H1 (cell line): ENCODE results near the gene DIPK1C. TPM values are rescaled to one million over a fixed set of nuclear protein-coding genes. Genes with fewer than 3 reads are reported as not detected.

Source experiments
- CTCF ChIA-PET: fragments of 300-600 bp; sonication (Branson Sonifier 250); formaldehyde crosslinking; loops from one replicate; lab custom pipeline; 2021; ENCODE audit not compliant: partially characterized antibody; lab: Charles Lee
- POLR2A ChIA-PET: fragments of 300-600 bp; sonication (Branson Sonifier 250); formaldehyde crosslinking; loops from one replicate; lab custom pipeline; 2021; ENCODE audit warnings: inconsistent platforms; ENCODE audit not compliant: partially characterized antibody; lab: Charles Lee
- DNase-seq, 2 experiments: peaks; one replicate each; pipeline versions ENCODE4 v3.0.0 to v3.0.0-alpha.2; 2010 to 2022; ENCODE audit warnings: low spot score in 2 of 2, low read depth in 1 of 2, mixed read lengths in 1 of 2
- FAIRE-seq: peaks from 2 replicates; lab custom pipeline; 2011; peaks lifted over from hg19 to GRCh38; lab: Jason Lieb, UNC
- H2AFZ ChIP-seq: 2 replicates; pipeline ENCODE4 v1.8.1; 2012; ENCODE audit warnings: low read length, inconsistent platforms
- H2AK5ac ChIP-seq: 2 replicates; pipeline ENCODE4 v1.6.1; 2013; ENCODE audit warnings: low read depth, low read length
- H2BK120ac ChIP-seq: replicated peaks from 2 replicates; pipeline ENCODE3; 2013; ENCODE audit warnings: low read depth, low read length, inconsistent platforms
- H2BK12ac ChIP-seq: 2 replicates; pipeline ENCODE4 v1.6.1; 2013; ENCODE audit warnings: low read depth, low read length
- H2BK15ac ChIP-seq: 2 replicates; pipeline ENCODE4 v1.6.1; 2013; ENCODE audit warnings: low read length
- H2BK20ac ChIP-seq: 2 replicates; pipeline ENCODE4 v1.6.1; 2013; ENCODE audit warnings: low read length
- H2BK5ac ChIP-seq: 2 replicates; pipeline ENCODE4 v1.6.1; 2013; ENCODE audit warnings: low read depth, low read length
- H3K14ac ChIP-seq: 2 replicates; pipeline ENCODE4 v1.6.1; 2013; ENCODE audit warnings: inconsistent platforms; ENCODE audit not compliant: insufficient read length
- H3K18ac ChIP-seq: 2 replicates; pipeline ENCODE4 v1.6.1; 2013; ENCODE audit warnings: low read length; ENCODE audit errors: extremely low read depth
- H3K23ac ChIP-seq: 2 replicates; pipeline ENCODE4 v1.6.1; 2013; ENCODE audit warnings: inconsistent platforms; ENCODE audit not compliant: insufficient read length
- H3K23me2 ChIP-seq: 2 replicates; pipeline ENCODE4 v1.6.1; 2013; ENCODE audit warnings: low read depth, low read length
- H3K27ac ChIP-seq: 2 replicates; pipeline ENCODE4 v1.6.1; 2011; ENCODE audit warnings: low read depth, low read length, inconsistent platforms
- H3K27me3 ChIP-seq, 4 experiments: replicated peaks in 1 of 4; 1 replicate in 1 of 4; 2 replicates in 3 of 4; pipeline versions ENCODE4 v1.6.1 to v1.8.1; 2011 to 2013; ENCODE audit warnings: low read length in 3 of 4, mild to moderate bottlenecking in 3 of 4, inconsistent platforms in 2 of 4, mixed read lengths in 2 of 4, moderate library complexity in 1 of 4; ENCODE audit not compliant: control insufficient read depth in 3 of 4, insufficient read depth in 3 of 4; ENCODE audit errors: extremely low read depth in 1 of 4
- H3K36me3 ChIP-seq, 4 experiments: 2 replicates each; pipeline versions ENCODE4 v1.6.1 to v1.8.1; 2011 to 2013; ENCODE audit warnings: mild to moderate bottlenecking in 4 of 4, low read length in 3 of 4, moderate library complexity in 2 of 4, control low read depth in 1 of 4, inconsistent platforms in 1 of 4; ENCODE audit not compliant: insufficient read depth in 4 of 4, control insufficient read depth in 2 of 4
- H3K4ac ChIP-seq: replicated peaks from 2 replicates; pipeline ENCODE3; 2013; ENCODE audit warnings: low read length, low read depth, mixed read lengths, inconsistent platforms; ENCODE audit not compliant: insufficient read length
- H3K4me1 ChIP-seq, 4 experiments: replicated peaks in 1 of 4; 1 replicate in 1 of 4; 2 replicates in 3 of 4; pipeline versions ENCODE4 v1.6.1 to v1.8.1; 2011 to 2013; ENCODE audit warnings: low read length in 3 of 4, inconsistent platforms in 2 of 4, mixed read lengths in 1 of 4; ENCODE audit not compliant: insufficient read depth in 4 of 4, control insufficient read depth in 3 of 4
- H3K4me2 ChIP-seq, 2 experiments: 2 replicates each; pipeline versions ENCODE4 v1.6.1 to v1.8.1; 2011 to 2013; ENCODE audit warnings: low read depth in 2 of 2, low read length in 2 of 2, control low read depth in 1 of 2, inconsistent platforms in 1 of 2, mild to moderate bottlenecking in 1 of 2; ENCODE audit not compliant: insufficient read depth in 1 of 2
- H3K4me3 ChIP-seq, 4 experiments: fragments of 200-600, 300-600 bp in 1 of 4; sonication (generic), shearing (Covaris generic), sonication (Bioruptor Twin) in 1 of 4; 2 replicates each; pipeline versions ENCODE4 v1.5.1 to v1.8.1; 2011 to 2016; ENCODE audit warnings: low read length in 4 of 4, low read depth in 3 of 4, control low read depth in 2 of 4, inconsistent platforms in 2 of 4, mild to moderate bottlenecking in 2 of 4, mixed read lengths in 1 of 4, moderate library complexity in 1 of 4; ENCODE audit not compliant: insufficient read depth in 2 of 4; ENCODE audit errors: extremely low read depth in 1 of 4
- H3K56ac ChIP-seq: replicated peaks from 2 replicates; pipeline ENCODE3; 2013; ENCODE audit warnings: low read depth, mild to moderate bottlenecking, mixed read lengths, low read length, inconsistent platforms; ENCODE audit not compliant: insufficient read length
- H3K79me1 ChIP-seq: 2 replicates; pipeline ENCODE4 v1.6.1; 2013; ENCODE audit warnings: low read depth, low read length, control low read depth
- H3K79me2 ChIP-seq, 2 experiments: 2 replicates each; pipeline versions ENCODE4 v1.6.1 to v1.8.1; 2012 to 2013; ENCODE audit warnings: low read length in 2 of 2, mild to moderate bottlenecking in 2 of 2, inconsistent platforms in 1 of 2; ENCODE audit not compliant: insufficient read depth in 2 of 2, control insufficient read depth in 1 of 2
- H3K9ac ChIP-seq, 4 experiments: replicated peaks in 1 of 4; 1 replicate in 1 of 4; 2 replicates in 3 of 4; pipeline versions ENCODE4 v1.6.1 to v1.8.1; 2011 to 2013; ENCODE audit warnings: low read depth in 3 of 4, low read length in 3 of 4, control low read depth in 2 of 4, mild to moderate bottlenecking in 2 of 4, moderate library complexity in 2 of 4, inconsistent platforms in 1 of 4; ENCODE audit errors: extremely low read depth in 1 of 4
- H3K9me3 ChIP-seq, 2 experiments: 2 replicates each; pipeline versions ENCODE4 v1.6.1 to v1.8.1; 2012 to 2013; ENCODE audit warnings: mild to moderate bottlenecking in 2 of 2, moderate library complexity in 2 of 2, control low read depth in 1 of 2, inconsistent platforms in 1 of 2, low read depth in 1 of 2, low read length in 1 of 2, mixed read lengths in 1 of 2; ENCODE audit not compliant: insufficient read depth in 2 of 2
- H4K20me1 ChIP-seq, 2 experiments: replicated peaks in 1 of 2; 2 replicates each; pipeline versions ENCODE3 to v1.8.1; 2011 to 2013; ENCODE audit warnings: inconsistent platforms in 2 of 2, low read length in 2 of 2, mild to moderate bottlenecking in 1 of 2; ENCODE audit not compliant: insufficient read depth in 2 of 2, control insufficient read depth in 1 of 2
- H4K5ac ChIP-seq: 2 replicates; pipeline ENCODE4 v1.6.1; 2013; ENCODE audit warnings: low read length, low read depth, mixed read lengths, inconsistent platforms; ENCODE audit not compliant: insufficient read length
- H4K8ac ChIP-seq: 2 replicates; pipeline ENCODE4 v1.8.0; 2013; ENCODE audit warnings: mild to moderate bottlenecking, moderate library complexity, low read length, inconsistent platforms; ENCODE audit not compliant: insufficient read depth; ENCODE audit errors: extremely low read depth
- H4K91ac ChIP-seq: replicated peaks from 2 replicates; pipeline ENCODE3; 2013; ENCODE audit warnings: low read length, mixed read lengths, inconsistent platforms; ENCODE audit not compliant: insufficient read length
- BACH1 ChIP-seq: IDR thresholded peaks from 2 replicates; pipeline ENCODE4 v1.6.1; 2012; ENCODE audit warnings: low read length, improper control_type of control experiment
- FOSL1 ChIP-seq: IDR thresholded peaks from 2 replicates; pipeline ENCODE4 v1.6.1; 2011; ENCODE audit warnings: mild to moderate bottlenecking, low read depth, low read length, moderate library complexity; ENCODE audit not compliant: insufficient read depth
- HDAC2 ChIP-seq, 2 experiments: fragments of 300-600 bp in 1 of 2; sonication (generic) in 1 of 2; IDR thresholded peaks; 2 replicates each; pipeline ENCODE4 v1.6.1; 2011 to 2012; ENCODE audit warnings: low read depth in 2 of 2, low read length in 2 of 2, mild to moderate bottlenecking in 2 of 2, moderate library complexity in 2 of 2, borderline replicate concordance in 1 of 2, inconsistent platforms in 1 of 2
- HDAC6 ChIP-seq: IDR thresholded peaks from one replicate; pipeline ENCODE4 v1.7.1; 2012; ENCODE audit warnings: low read depth, mild to moderate bottlenecking, inconsistent platforms, low read length, moderate library complexity
- JUN ChIP-seq: IDR thresholded peaks from 2 replicates; pipeline ENCODE4 v1.6.1; 2011; ENCODE audit warnings: low read depth, mild to moderate bottlenecking, improper control_type of control experiment, low read length
- JUND ChIP-seq: IDR thresholded peaks from 2 replicates; pipeline ENCODE4 v1.6.1; 2011; ENCODE audit warnings: mild to moderate bottlenecking, improper control_type of control experiment, low read length
- NANOG ChIP-seq: IDR thresholded peaks from 2 replicates; pipeline ENCODE4 v1.6.1; 2011; ENCODE audit warnings: low read length, low read depth, mild to moderate bottlenecking, inconsistent platforms; ENCODE audit not compliant: insufficient read depth, poor library complexity, severe bottlenecking
- RFX5 ChIP-seq: IDR thresholded peaks from 2 replicates; pipeline ENCODE4 v1.6.1; 2011; ENCODE audit warnings: low read depth, low read length, improper control_type of control experiment, borderline replicate concordance
- RXRA ChIP-seq: IDR thresholded peaks from 2 replicates; pipeline ENCODE4 v1.6.1; 2011; ENCODE audit warnings: low read depth, mild to moderate bottlenecking, low read length, moderate library complexity; ENCODE audit not compliant: insufficient read depth
- SIX5 ChIP-seq: IDR thresholded peaks from 2 replicates; pipeline ENCODE4 v1.6.1; 2011; ENCODE audit warnings: mild to moderate bottlenecking, low read depth, low read length
- SP4 ChIP-seq: IDR thresholded peaks from 2 replicates; pipeline ENCODE4 v1.6.1; 2012; ENCODE audit warnings: low read length, inconsistent platforms
- SUZ12 ChIP-seq: fragments of 200-600 bp; sonication (generic); IDR thresholded peaks from 2 replicates; pipeline ENCODE4 v1.6.1; 2012; ENCODE audit warnings: mild to moderate bottlenecking, inconsistent platforms, low read length, moderate library complexity, mixed read lengths
- WGBS, 2 experiments: shearing (Covaris generic) in 1 of 2; methylation state at CpG; one replicate each; pipeline versions ENCODE4 v1.1.6 to v1.1.7; 2013 to 2015; ENCODE audit warnings: low lambda C conversion rate in 2 of 2, mixed read lengths in 2 of 2, inconsistent platforms in 1 of 2, low coverage in 1 of 2, missing lambda C conversion rate in 1 of 2; ENCODE audit not compliant: insufficient replicate concordance in 2 of 2, insufficient coverage in 1 of 2, insufficient read length in 1 of 2; ENCODE audit errors: extremely low coverage in 1 of 2, missing lambda C conversion rate in 1 of 2; 5-methylcytosine and 5-hydroxymethylcytosine counted together
- polyA plus RNA-seq, 7 experiments: library from polyadenylated mRNA; depleted of rRNA in 3 of 7; stranded (reverse) in 5 of 7; unstranded in 2 of 7; fragments of >200 nt in 5 of 7; fragments of 200-250 nt in 2 of 7; gene quantifications; 1 replicate in 5 of 7; 2 replicates in 1 of 7; 4 replicates in 1 of 7; pipeline versions ENCODE4 v1.2.1 to v1.2.3, GENCODE V29; 2011 to 2013; ENCODE audit warnings: missing spikeins in 2 of 7, mixed read lengths in 2 of 7
- total RNA-seq: library from RNA; stranded (reverse); fragmentation: NEBNext Ultra II Directional; extraction: Animal tissue kit (Norgen Biotek cat#: 25700); gene quantifications from 2 replicates; pipeline ENCODE4 v1.2.1, GENCODE V29; 2021
- TF ChIP-seq, protein P1 (sequence below): IDR thresholded peaks from 2 replicates; pipeline ENCODE4 v1.6.1; 2012; ENCODE audit warnings: low read length, inconsistent platforms

Gene DIPK1C
- total and polyA plus RNA-seq, 2 of the 8 experiments (the other 6 are each of a cell fraction or from before 2014, with no cell fraction given) = 0.08 TPM; not detected in 1

DNA sequence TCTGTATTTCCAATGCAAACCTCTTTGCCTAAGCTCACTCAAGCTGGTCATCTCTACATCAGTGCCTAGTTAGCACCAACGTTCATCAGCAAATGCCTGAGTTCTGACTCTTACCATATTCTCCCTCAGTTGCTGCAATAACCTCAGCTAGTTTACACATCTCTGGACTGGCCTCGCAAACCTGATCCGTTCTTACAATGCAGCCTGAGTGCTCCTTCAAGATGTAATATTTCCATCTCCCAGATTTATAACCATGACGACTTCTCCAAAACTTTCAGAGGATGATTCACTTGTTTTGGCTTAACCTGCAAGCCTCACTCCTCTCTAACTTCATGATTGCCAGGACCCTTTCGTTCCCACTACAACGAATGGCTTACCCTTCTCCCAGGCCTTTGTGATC lies 69.7 kb downstream of the DIPK1C start:
- CTCF ChIA-PET = no interaction called here
- POLR2A ChIA-PET = no interaction called here
- Histone ChIP-seq H2BK20ac (no peak overlapping the region), H3K79me2 (no peaks in the 10 kb centered on the region), H2BK120ac (no peak overlapping the region), H3K9ac (no peak overlapping the region), H2BK5ac (no peak overlapping the region), H3K23me2 (no peaks in the 10 kb centered on the region), H3K4me1 (peaks cover 0 to 3% (median under 1%) of the 10 kb centered on the region in 4 experiments; a peak in 2 of 7 replicates), H2BK15ac (no peak overlapping the region), H3K27ac (no peak overlapping the region), H3K9me3 (peaks cover 0 to 3% of the 10 kb centered on the region in 2 experiments; a peak in 1 of 4 replicates), H3K56ac (no peak overlapping the region), H3K4me3 (no peak overlapping the region), H4K91ac (no peak overlapping the region), H3K36me3 (no peaks in the 10 kb centered on the region), H2AFZ (no peak overlapping the region), H3K4ac (no peak overlapping the region), H3K23ac (no peak overlapping the region), H4K8ac (no peak overlapping the region), H2AK5ac (no peak overlapping the region), H4K5ac (no peak overlapping the region), H4K20me1 (no peaks in the 10 kb centered on the region), H3K79me1 (no peaks in the 10 kb centered on the region), H3K14ac (no peak overlapping the region), H2BK12ac (no peak overlapping the region), H3K4me2 (no peak overlapping the region), H3K18ac (no peak overlapping the region), H3K27me3 (no peaks in the 10 kb centered on the region)
- DNase-seq (no peak), FAIRE-seq (no peak)
- 91% methylated on average over 6 of the region's 6 CpGs; no CpG with 5 or more reads in 1 of the 2 experiments for WGBS, 2 experiments
- TF ChIP-seq RFX5 (no peak), BACH1 (no peak), JUND (no peak), FOSL1 (no peak), NANOG (no peak), SIX5 (no peak), HDAC6 (no peak), SP4 (no peak), RXRA (no peak), SUZ12 (no peak), HDAC2 (IDR thresholded peaks at IDR 0.05; ENCODE audit: borderline replicate concordance in 1 of 2, low read depth in 2 of 2, low read length in 2 of 2) (no peak), JUN (no peak)
- TF ChIP-seq, protein P1, sequence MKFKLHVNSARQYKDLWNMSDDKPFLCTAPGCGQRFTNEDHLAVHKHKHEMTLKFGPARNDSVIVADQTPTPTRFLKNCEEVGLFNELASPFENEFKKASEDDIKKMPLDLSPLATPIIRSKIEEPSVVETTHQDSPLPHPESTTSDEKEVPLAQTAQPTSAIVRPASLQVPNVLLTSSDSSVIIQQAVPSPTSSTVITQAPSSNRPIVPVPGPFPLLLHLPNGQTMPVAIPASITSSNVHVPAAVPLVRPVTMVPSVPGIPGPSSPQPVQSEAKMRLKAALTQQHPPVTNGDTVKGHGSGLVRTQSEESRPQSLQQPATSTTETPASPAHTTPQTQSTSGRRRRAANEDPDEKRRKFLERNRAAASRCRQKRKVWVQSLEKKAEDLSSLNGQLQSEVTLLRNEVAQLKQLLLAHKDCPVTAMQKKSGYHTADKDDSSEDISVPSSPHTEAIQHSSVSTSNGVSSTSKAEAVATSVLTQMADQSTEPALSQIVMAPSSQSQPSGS = no peak
